ENCODE data around the gene SP3. TPM values are rescaled to one million over a fixed set of nuclear protein-coding genes. Genes with fewer than 3 reads are reported as not detected.
A peak's percentile ranks its signal among the peaks of the same experiment; 100 is the strongest.
"Not testable (repeated sequence)": the region's sequence is repeated elsewhere in the genome, so short reads cannot be mapped to it uniquely, and the experiment has no call there.

The SP3 gene
- total RNA-seq, 2 experiments from 2014 or later = 95.7 to 105 TPM

DNA sequence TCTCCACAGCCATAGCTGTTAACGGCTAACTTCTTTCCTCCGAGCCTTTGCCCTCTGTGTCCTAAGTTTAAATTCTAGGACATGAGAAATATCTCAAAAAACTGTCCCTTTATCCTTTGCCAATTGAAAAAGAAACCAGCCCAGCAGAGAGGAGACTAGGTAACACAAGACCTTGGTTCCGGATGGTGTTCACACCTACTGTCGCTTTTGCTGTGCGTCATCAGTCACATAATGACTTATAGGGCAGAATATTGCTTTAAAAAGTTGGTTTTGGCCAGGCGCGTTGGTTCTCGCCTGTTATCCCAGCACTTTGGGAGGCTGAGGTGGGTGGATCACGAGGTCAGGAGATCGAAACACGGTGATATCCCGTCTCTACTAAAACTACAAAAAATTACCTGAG, 66.2 kb downstream of the SP3 start:
- peak overlapping the region; percentile 89 for H3K27ac Mint-ChIP-seq
- DNase-seq (peak; percentile 65), ATAC-seq (peak; percentile 90)
- H3K27me3 Mint-ChIP-seq = no peaks in the 10 kb centered on the region
- CTCF ChIA-PET = no interaction called here
- peak overlapping the region; percentile 62 for H3K4me3 Mint-ChIP-seq
- H3K36me3 Mint-ChIP-seq = peaks cover 9% of the 10 kb centered on the region
- H3K9me3 Mint-ChIP-seq (ENCODE audit: low read depth) = no peaks in the 10 kb centered on the region
- peaks cover 19% of the 10 kb centered on the region for H3K4me1 Mint-ChIP-seq

DNA sequence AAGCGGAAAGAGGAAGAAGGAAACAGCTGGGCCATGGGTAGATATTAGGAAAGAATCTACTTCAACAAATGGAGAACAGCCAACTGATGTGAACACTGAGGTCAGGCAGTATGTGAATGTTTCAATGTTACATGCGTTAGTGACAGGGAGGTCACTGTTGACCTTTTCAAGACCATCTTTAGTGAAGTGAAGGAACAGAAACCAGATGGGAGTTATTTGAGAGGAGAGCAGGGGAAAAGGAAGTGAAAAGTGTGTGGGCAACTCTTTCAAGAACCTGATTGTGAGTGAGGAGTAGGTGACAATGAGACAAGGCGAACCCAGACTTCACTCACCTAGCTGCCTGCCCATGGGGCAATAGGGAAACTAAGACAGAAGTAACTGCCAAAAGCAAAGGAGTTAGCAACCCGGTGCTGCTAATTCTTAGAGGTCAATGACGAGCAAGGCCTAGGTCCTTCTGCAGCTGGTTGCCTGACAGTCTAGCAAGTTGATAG, 67.0 kb downstream of the SP3 start:
- H3K36me3 Mint-ChIP-seq = peaks cover 9% of the 10 kb centered on the region
- peaks cover 21% of the 10 kb centered on the region for H3K4me1 Mint-ChIP-seq
- no peak for DNase-seq
- ATAC-seq = no peak
- H3K27me3 Mint-ChIP-seq = no peaks in the 10 kb centered on the region
- peak overlapping the region; percentile 62 for H3K4me3 Mint-ChIP-seq
- H3K9me3 Mint-ChIP-seq (ENCODE audit: low read depth) = no peaks in the 10 kb centered on the region
- CTCF ChIA-PET = no interaction called here
- H3K27ac Mint-ChIP-seq = peak overlapping the region; percentile 89

DNA sequence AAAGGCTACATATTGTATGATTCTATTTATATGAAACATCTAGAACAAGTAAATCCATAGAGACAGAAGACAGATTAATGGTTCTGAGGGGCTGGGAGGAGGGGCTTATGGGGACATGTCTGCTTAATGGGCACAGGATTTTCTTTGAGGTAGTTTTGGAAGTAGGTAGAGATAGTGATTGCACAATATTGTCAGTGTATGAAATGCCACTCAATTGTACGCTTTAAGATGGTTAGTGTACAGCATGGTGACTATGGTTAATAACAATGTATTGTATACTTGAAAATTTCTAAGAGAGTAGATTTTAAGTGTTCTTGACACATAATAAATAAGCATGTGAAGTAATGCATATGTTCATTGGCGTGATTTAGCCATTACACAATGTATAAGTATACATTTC, 68.4 kb downstream of the SP3 start:
- H3K4me3 Mint-ChIP-seq = no peak overlapping the region
- no peak overlapping the region for H3K27ac Mint-ChIP-seq
- H3K27me3 Mint-ChIP-seq = peaks cover 2% of the 10 kb centered on the region
- peaks cover 32% of the 10 kb centered on the region for H3K4me1 Mint-ChIP-seq
- peaks cover 3% of the 10 kb centered on the region for H3K9me3 Mint-ChIP-seq (ENCODE audit: low read depth)
- DNase-seq (no peak), ATAC-seq (no peak)
- CTCF ChIA-PET = no interaction called here
- peaks cover 11% of the 10 kb centered on the region for H3K36me3 Mint-ChIP-seq

DNA sequence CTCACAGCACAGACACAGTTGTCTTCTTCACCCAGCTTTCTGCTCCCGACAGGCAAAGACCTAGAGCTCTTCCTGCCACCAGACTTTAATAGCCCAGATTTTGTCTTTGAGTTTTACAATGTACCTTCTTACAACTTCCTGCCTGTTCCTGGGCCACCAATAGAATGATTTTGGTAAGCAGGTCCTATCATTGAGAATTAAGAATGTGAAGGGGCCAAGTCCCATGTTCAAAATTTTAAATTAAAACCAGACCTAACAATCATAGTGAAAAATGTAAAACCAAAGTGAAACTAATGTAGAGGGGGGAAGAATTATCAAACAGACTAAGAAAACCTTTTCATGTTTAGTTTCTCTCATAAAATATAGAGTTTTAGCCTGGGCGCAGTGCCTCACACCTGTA, 72.8 kb downstream of the SP3 start:
- peak; percentile 42 for ATAC-seq
- H3K4me3 Mint-ChIP-seq = peak overlapping the region; percentile 20
- peaks cover 17% of the 10 kb centered on the region for H3K36me3 Mint-ChIP-seq
- peak overlapping the region; percentile 30 for H3K27ac Mint-ChIP-seq
- peaks cover 14% of the 10 kb centered on the region for H3K4me1 Mint-ChIP-seq
- H3K9me3 Mint-ChIP-seq (ENCODE audit: low read depth) = peaks cover 13% of the 10 kb centered on the region
- CTCF ChIA-PET = no interaction called here
- peaks cover 7% of the 10 kb centered on the region for H3K27me3 Mint-ChIP-seq
- no peak for DNase-seq

DNA sequence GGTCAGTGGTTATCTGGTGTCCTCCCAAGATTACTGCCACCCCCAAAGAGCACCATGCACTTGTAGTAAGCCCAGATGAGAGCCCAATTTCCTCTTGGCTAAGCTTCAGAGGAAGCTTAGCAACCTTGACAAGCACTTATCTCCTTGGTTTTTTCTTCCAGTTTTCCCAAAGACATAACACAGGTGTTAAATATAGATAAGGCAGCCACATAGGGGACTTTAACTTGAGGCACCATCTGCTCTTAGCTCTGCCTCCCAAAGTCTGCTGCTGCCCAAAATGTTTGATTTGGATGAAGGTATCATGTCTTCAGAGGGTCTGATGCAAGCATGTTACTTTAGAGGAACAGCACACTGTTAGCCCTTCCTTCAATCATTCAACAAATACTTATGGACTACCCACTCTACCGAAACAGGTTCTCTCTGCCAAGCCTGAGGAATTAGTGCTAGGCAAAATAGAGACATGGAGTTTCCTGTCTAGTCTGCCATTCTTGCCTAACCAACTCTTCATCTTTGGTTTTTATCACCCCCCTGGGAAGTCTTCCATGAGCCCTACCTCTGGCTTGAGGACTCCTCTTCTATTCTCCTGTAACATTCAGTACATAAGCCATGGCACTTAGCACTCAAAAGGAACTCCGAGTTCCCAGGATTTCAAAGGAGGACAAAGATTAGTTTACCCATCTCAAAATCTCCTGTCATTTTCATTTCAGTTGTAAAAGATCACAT, 73.7 kb downstream of the SP3 start:
- H3K4me3 Mint-ChIP-seq = no peak overlapping the region
- DNase-seq (no peak), ATAC-seq (no peak)
- peaks cover 7% of the 10 kb centered on the region for H3K27me3 Mint-ChIP-seq
- CTCF ChIA-PET = no interaction called here
- H3K27ac Mint-ChIP-seq = no peak overlapping the region
- peaks cover 14% of the 10 kb centered on the region for H3K4me1 Mint-ChIP-seq
- peaks cover 17% of the 10 kb centered on the region for H3K36me3 Mint-ChIP-seq
- peaks cover 13% of the 10 kb centered on the region for H3K9me3 Mint-ChIP-seq (ENCODE audit: low read depth)

DNA sequence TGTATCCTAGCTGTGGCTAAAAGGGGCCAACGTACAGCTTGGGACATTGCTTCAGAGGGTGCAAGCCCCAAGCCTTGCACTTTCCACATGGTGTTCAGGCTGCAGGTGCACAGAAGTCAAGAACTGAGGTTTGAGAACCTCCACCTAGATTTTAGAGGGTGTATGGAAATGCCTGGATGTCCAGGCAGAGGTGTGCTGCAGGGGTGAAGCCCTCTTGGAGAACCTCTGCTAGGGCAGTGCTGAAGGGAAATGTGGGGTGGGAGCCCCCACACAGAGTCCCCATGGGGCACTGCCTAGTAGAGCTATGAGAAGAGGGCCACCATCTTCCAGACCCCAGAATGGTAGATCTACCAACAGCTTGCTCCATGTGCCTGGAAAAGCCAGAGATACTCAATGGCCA, 75.7 kb downstream of the SP3 start:
- peaks cover 17% of the 10 kb centered on the region for H3K36me3 Mint-ChIP-seq
- ATAC-seq, H3K27ac Mint-ChIP-seq, H3K27me3 Mint-ChIP-seq, CTCF ChIA-PET, H3K4me3 Mint-ChIP-seq, DNase-seq: not testable (repeated sequence)
- H3K4me1 Mint-ChIP-seq = peaks cover 14% of the 10 kb centered on the region
- peaks cover 14% of the 10 kb centered on the region for H3K9me3 Mint-ChIP-seq (ENCODE audit: low read depth)

DNA sequence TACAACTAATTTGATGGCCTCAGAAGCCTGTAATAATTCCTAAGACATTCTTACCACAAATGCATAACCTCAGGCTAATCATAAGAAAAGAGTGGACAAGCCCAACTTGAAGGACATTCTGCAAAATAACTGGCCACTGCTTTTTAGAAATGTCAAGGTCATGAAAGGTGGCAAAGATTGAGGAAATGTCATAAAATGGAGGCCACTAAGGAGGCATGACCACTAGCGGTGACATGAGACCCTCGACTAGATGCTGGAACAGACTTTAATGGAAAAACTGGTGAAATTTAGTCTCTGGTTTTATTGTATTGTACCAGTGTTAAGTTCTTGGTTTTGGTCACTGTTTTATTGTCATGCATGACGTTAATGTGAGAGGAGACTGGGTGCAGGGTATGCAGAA, 78.6 kb downstream of the SP3 start:
- Mint-ChIP-seq H3K27me3 (peaks cover 11% of the 10 kb centered on the region), H3K36me3 (peaks cover 13% of the 10 kb centered on the region), H3K9me3 (ENCODE audit: low read depth) (peaks cover 11% of the 10 kb centered on the region), H3K4me1 (no peaks in the 10 kb centered on the region), H3K4me3 (no peak overlapping the region), H3K27ac (no peak overlapping the region)
- CTCF ChIA-PET = no interaction called here
- DNase-seq (no peak), ATAC-seq (no peak)

DNA sequence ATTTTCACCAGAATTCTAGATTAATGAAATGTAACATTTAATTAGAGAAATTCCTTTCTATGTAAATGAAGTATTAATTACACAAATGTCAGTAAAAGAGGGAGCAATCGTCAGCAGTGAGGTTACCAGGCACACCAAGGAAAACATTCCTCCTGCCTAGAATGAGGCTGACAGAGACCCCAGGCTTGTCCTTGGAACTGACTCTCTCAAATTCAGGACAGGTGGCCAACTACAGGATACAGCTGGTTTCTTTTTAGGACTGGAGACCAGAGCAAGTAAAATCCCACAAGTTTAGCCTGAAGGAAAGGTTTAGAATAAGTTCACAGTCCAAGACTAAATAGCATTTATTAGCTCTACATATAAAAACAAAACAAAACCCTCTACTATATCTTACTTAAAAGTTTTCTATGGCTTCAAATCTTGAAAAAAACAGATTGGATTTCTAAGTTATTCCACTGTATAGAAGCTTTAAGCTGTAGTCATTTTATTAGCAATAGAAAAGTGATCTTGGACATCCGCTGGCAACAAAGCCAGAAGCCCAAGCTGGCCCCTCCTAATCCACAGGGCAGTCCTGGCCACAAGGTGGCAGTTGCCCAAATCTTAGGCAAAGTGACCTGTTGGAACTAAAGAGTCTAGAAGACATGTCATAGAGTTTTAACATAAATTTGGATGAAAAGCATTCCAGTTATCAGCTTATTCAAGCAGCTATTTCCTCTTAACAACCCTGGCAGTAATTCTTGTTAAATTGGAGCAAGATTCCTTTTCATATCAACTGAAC, 81.0 kb downstream of the SP3 start:
- Mint-ChIP-seq H3K9me3 (ENCODE audit: low read depth) (peaks cover 6% of the 10 kb centered on the region), H3K27me3 (peaks cover 20% of the 10 kb centered on the region), H3K4me1 (no peaks in the 10 kb centered on the region), H3K36me3 (peaks cover 5% of the 10 kb centered on the region), H3K27ac (no peak overlapping the region), H3K4me3 (no peak overlapping the region)
- ATAC-seq = no peak
- CTCF ChIA-PET = interaction anchor here (1.2 kb wide), 1 partner anchor 190 kb away, joined by 3 read pairs; no protein-coding TSS in a partner anchor
- no peak for DNase-seq

DNA sequence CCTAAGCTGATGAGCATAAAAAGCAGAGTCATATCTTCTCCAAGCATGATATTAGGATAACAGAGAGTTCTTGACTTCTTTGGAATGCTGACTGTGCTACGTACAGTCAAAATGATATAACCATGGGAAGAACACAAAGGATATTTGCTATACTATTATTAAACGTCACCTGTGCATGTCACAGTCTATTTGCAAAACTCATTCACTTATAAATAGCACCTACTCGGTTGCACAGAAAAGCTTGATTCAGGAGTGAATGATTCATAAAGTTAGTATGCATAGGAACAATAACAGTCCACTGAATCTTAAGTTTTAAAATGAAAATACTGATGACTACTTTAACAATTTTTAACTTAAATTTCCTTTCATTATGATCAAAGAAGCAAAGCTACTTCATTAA, 83.3 kb downstream of the SP3 start:
- no peaks in the 10 kb centered on the region for H3K36me3 Mint-ChIP-seq
- H3K27me3 Mint-ChIP-seq = peaks cover 27% of the 10 kb centered on the region
- peaks cover 1% of the 10 kb centered on the region for H3K9me3 Mint-ChIP-seq (ENCODE audit: low read depth)
- DNase-seq (no peak), ATAC-seq (no peak)
- H3K4me3 Mint-ChIP-seq = no peak overlapping the region
- CTCF ChIA-PET = no interaction called here
- no peaks in the 10 kb centered on the region for H3K4me1 Mint-ChIP-seq
- no peak overlapping the region for H3K27ac Mint-ChIP-seq

DNA sequence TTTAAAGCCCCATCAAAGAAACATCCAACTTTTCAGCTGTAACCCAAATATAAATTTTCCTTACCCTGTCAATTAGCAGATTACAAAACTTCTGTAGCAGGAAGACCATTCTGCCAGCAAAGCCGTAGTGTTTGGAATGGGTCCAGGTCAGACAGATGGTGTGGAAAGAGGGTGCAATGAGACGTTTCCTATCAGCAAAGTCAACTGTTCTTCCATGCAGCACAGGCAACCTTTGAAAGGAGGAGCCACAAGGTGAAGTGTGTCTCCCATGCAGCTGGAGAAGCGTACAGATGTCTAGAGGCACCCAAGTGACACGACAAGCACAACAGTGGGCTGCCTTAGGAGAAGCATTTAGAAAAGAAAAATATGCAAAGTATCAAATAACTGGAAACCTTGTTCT, 83.7 kb downstream of the SP3 start:
- ATAC-seq (no peak), DNase-seq (no peak)
- Mint-ChIP-seq H3K4me1 (no peaks in the 10 kb centered on the region), H3K4me3 (no peak overlapping the region), H3K36me3 (no peaks in the 10 kb centered on the region), H3K9me3 (ENCODE audit: low read depth) (peaks cover 1% of the 10 kb centered on the region), H3K27ac (no peak overlapping the region), H3K27me3 (peaks cover 27% of the 10 kb centered on the region)
- CTCF ChIA-PET = no interaction called here

DNA sequence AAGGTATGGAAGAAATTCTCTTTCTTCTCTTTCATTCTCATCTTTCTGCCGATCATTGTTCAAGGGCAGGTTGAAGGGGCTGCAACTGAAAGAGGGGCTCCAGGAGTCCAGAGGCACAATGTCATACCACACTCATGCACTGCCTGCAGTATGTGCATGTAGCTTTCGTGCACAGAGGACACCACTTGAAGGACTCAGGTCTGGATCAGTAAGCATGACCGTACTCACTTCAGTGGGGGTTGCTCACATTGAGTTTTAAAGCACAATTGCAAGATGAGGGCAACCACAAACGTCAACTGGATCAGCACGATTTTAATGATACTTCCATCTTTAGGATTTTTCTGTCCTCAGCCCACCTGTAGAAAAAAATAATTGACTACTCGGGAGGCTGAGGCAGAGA, 84.6 kb downstream of the SP3 start:
- ATAC-seq (no peak), DNase-seq (no peak)
- no peak overlapping the region for H3K4me3 Mint-ChIP-seq
- H3K9me3 Mint-ChIP-seq (ENCODE audit: low read depth) = peaks cover 1% of the 10 kb centered on the region
- CTCF ChIA-PET = no interaction called here
- H3K27me3 Mint-ChIP-seq = peaks cover 27% of the 10 kb centered on the region
- H3K27ac Mint-ChIP-seq = no peak overlapping the region
- H3K36me3 Mint-ChIP-seq = no peaks in the 10 kb centered on the region
- no peaks in the 10 kb centered on the region for H3K4me1 Mint-ChIP-seq

DNA sequence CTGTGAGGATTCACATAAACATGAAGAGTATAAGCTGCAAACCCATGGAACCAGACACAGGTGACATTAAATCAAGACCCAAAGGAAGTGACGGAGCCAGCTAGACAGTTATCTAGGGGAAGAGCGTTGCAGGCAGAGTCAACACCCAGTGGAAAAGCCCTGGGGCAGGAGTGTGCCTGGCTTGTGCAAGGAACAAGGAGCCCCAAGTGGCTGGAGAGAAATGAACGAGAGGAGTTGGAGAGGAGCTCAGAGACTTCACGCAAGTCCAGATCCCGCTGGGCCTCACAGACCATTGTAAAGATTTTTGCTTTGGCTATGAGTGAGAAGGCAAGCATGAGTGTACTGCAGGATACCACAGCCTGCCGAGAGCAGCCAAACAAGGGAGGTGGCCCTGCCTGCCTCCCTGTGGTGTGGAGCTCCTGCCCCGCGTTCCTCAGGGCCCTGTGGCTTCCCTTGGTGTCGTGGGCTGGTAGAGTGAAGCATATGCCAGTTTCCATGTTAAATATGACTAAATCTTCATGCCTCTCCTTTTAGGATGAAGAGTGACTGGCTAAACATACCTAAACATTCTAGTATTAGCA, 88.2 kb downstream of the SP3 start:
- ATAC-seq (no peak), DNase-seq (no peak)
- Mint-ChIP-seq H3K27me3 (peaks cover 22% of the 10 kb centered on the region), H3K27ac (no peak overlapping the region), H3K9me3 (ENCODE audit: low read depth) (no peaks in the 10 kb centered on the region), H3K4me1 (no peaks in the 10 kb centered on the region), H3K36me3 (no peaks in the 10 kb centered on the region), H3K4me3 (no peak overlapping the region)
- CTCF ChIA-PET = no interaction called here

DNA sequence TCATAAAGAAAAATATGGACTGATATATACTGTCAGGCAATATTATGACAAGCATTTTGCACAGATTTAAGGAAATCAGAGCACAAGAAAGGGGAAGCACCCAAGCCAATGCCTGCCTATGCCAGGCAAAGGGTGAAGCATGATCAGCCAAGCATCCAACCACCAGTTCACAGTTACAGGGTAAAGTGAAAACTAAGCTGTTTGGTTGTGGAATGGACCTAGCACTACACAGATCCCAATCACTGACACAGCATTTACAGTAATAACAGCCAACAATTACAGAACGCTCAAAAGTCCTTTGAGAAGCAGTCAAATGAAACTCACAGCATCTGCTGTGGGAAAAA, 90.3 kb downstream of the SP3 start:
- Mint-ChIP-seq H3K9me3 (ENCODE audit: low read depth) (no peaks in the 10 kb centered on the region), H3K27ac (no peak overlapping the region), H3K27me3 (peaks cover 23% of the 10 kb centered on the region), H3K36me3 (no peaks in the 10 kb centered on the region), H3K4me3 (no peak overlapping the region), H3K4me1 (no peaks in the 10 kb centered on the region)
- ATAC-seq = no peak
- DNase-seq = no peak
- CTCF ChIA-PET = no interaction called here

Measured in activated CD8-positive, alpha-beta memory T cell treated with anti-CD3 and anti-CD28 coated beads, Interleukin-2, amount 10 ng/mL, durations not matched to agents 7 days and 5 days (primary cell).